Transverse colon (tissue), 3 donors: ENCODE results near the gene ZBTB4.

Experiments used
- CTCF ChIP-seq, 5 experiments: fragments of 200-600 bp in 3 of 5; fragments of 450-650 bp in 2 of 5; sonication (generic) in 3 of 5; IDR thresholded peaks; 1 replicate in 2 of 5; 2 replicates in 3 of 5; pipeline ENCODE4 v1.5.1; 2016 to 2017; ENCODE audit warnings: antibody characterized with exemption in 5 of 5, inconsistent platforms in 3 of 5, mild to moderate bottlenecking in 2 of 5, moderate library complexity in 1 of 5
- POLR2A ChIP-seq: fragments of 450-650 bp; IDR thresholded peaks from one replicate; pipeline ENCODE4 v1.6.1; 2016; ENCODE audit warnings: antibody characterized with exemption, mild to moderate bottlenecking, moderate library complexity

GRCh38 chr17:7437369-7437863 lies 42.0 kb downstream of the ZBTB4 start:
- TF ChIP-seq POLR2A (no peak), CTCF (IDR thresholded peaks at IDR 0.05) (no peak)
